Sigmoid colon (tissue), 7 donors: ENCODE data around the gene SOX6. TPM values are rescaled to one million over a fixed set of nuclear protein-coding genes. Genes with fewer than 3 reads are reported as not detected.

Experiments
- DNase-seq: peaks from one replicate; pipeline ENCODE4 v3.0.0-alpha.2; 2019
- H3K27ac ChIP-seq, 4 donors: fragments of 200-600 bp; sonication (generic); one replicate each; pipeline ENCODE4 v1.5.1; 2016 to 2019; ENCODE audit warnings: mild to moderate bottlenecking in 1 of 4
- H3K27me3 ChIP-seq, 3 donors: fragments of 200-600 bp; sonication (generic); one replicate each; pipeline ENCODE4 v1.5.1; 2019; ENCODE audit warnings: mild to moderate bottlenecking in 1 of 3
- H3K36me3 ChIP-seq, 4 donors: fragments of 200-600 bp; sonication (generic); one replicate each; pipeline ENCODE4 v1.5.1; 2016 to 2019
- H3K4me1 ChIP-seq, 4 donors: fragments of 200-600 bp; sonication (generic); one replicate each; pipeline ENCODE4 v1.5.1; 2017 to 2019
- H3K4me3 ChIP-seq, 4 donors: fragments of 200-600 bp; sonication (generic); one replicate each; pipeline ENCODE4 v1.5.1; 2017 to 2019; ENCODE audit warnings: mild to moderate bottlenecking in 2 of 4, moderate library complexity in 1 of 4
- H3K9me3 ChIP-seq, 4 donors: fragments of 200-600 bp in 3 of 4; sonication (generic) in 3 of 4; one replicate each; pipeline versions ENCODE4 v1.5.1 to v1.6.1; 2013 to 2019
- EP300 ChIP-seq, 4 donors: sonication (generic); formaldehyde crosslinking; IDR thresholded peaks; one replicate each; pipeline ENCODE4 v1.6.1; 2017; ENCODE audit warnings: antibody characterized with exemption in 4 of 4
- POLR2A ChIP-seq, 2 donors: fragments of 450-650 bp; IDR thresholded peaks; one replicate each; pipeline ENCODE4 v1.6.1; 2016; ENCODE audit warnings: antibody characterized with exemption in 2 of 2, mild to moderate bottlenecking in 2 of 2, moderate library complexity in 2 of 2
- POLR2AphosphoS5 ChIP-seq, 4 donors: sonication (generic); formaldehyde crosslinking; IDR thresholded peaks; one replicate each; pipeline ENCODE4 v1.6.1; 2017; ENCODE audit warnings: antibody characterized with exemption in 4 of 4
- WGBS, 2 donors: extraction: QIAGEN DNeasy Blood & Tissue Kit; methylation state at CpG; one replicate each; pipeline ENCODE4 v1.1.7; 2013; 5-methylcytosine and 5-hydroxymethylcytosine counted together
- intact Hi-C: fragments of 100-400 bp; cut with DNase I; formaldehyde crosslinking; loops from one replicate; pipeline ENCODE4 v1.15.1; 2023
- polyA plus RNA-seq, 3 donors: library from polyadenylated mRNA; stranded (reverse); fragments of 200-250 nt; gene quantifications; one replicate each; pipeline ENCODE4 v1.2.3, GENCODE V29; 2013
- total RNA-seq, 4 donors: library from RNA; depleted of rRNA; stranded (reverse); fragments of >200 nt; gene quantifications; one replicate each; pipeline ENCODE4 v1.1.0, GENCODE V29; 2016
- TF ChIP-seq, protein P1 (sequence below), 4 experiments: fragments of 450-650 bp in 3 of 4; fragments of 200-600 bp in 1 of 4; IDR thresholded peaks; one replicate each; pipeline ENCODE4 v1.5.1; 2016 to 2019; ENCODE audit warnings: antibody characterized with exemption in 4 of 4, mild to moderate bottlenecking in 3 of 4, moderate library complexity in 2 of 4
- donor health status: healthy with polysubstance abuse.
- donor health status: Bipolar disorder and iron deficiency.
- donor health status: healthy.

SOX6 gene
- total and polyA plus RNA-seq, 7 donors, result 0.46 to 6.1 (median 1.7) TPM

DNA sequence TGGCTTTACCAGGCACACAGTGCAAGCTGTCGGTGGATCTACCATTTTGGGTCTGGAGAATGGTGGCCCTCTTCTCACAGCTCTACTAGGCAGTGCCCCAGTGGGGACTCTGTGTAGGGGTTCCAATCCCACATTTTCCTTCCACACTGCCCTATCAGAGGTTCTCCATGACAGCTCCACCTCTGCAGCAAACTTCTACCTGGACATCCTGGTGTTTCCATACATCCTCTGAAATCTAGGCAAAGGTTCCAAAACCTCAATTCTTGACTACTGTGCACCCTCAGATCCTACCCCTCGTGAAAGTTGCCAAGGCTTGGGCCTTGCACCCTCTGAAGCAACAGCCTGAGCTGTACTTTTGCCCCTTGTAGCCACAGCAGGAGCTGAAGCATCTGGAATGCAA lies 108.1 kb downstream of the SOX6 start:
- intact Hi-C loops, result no loop called here
- TF ChIP-seq EP300 (IDR thresholded peaks at IDR 0.05) (no peak), POLR2A (IDR thresholded peaks at IDR 0.05) (no peak), POLR2AphosphoS5 (IDR thresholded peaks at IDR 0.05) (no peak)
- TF ChIP-seq, protein P1, sequence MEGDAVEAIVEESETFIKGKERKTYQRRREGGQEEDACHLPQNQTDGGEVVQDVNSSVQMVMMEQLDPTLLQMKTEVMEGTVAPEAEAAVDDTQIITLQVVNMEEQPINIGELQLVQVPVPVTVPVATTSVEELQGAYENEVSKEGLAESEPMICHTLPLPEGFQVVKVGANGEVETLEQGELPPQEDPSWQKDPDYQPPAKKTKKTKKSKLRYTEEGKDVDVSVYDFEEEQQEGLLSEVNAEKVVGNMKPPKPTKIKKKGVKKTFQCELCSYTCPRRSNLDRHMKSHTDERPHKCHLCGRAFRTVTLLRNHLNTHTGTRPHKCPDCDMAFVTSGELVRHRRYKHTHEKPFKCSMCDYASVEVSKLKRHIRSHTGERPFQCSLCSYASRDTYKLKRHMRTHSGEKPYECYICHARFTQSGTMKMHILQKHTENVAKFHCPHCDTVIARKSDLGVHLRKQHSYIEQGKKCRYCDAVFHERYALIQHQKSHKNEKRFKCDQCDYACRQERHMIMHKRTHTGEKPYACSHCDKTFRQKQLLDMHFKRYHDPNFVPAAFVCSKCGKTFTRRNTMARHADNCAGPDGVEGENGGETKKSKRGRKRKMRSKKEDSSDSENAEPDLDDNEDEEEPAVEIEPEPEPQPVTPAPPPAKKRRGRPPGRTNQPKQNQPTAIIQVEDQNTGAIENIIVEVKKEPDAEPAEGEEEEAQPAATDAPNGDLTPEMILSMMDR (IDR thresholded peaks at IDR 0.05), result no peak
- DNase-seq, result peak; percentile 46
- no peak overlapping the region for H3K27ac ChIP-seq
- no peaks in the 10 kb centered on the region for H3K27me3 ChIP-seq
- H3K4me1 ChIP-seq, result no peaks in the 10 kb centered on the region
- no peak overlapping the region for H3K4me3 ChIP-seq
- 78 to 82% methylated on average over 2 of the region's 2 CpGs for WGBS, 2 donors
- no peaks in the 10 kb centered on the region for H3K36me3 ChIP-seq
- H3K9me3 ChIP-seq, result no peaks in the 10 kb centered on the region

DNA sequence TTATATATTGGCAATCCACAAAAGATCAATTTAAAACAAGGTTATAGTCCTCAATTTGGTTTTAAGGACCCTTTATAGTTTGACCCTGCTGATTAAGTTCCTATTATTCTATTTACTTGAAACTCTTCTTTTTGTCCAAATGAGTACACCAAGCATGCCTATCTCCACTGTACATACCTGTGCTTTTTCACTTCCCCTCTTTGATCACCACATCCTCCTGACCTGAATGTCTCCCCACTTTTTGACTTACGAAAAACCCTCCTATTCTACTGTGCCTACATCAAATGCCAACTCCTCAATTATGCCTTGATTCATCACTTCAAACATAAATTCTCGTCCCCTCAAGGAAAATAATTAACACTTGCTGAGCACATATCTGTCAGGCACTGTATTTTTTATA lies 113.5 kb downstream of the SOX6 start:
- H3K9me3 ChIP-seq, result no peaks in the 10 kb centered on the region
- H3K4me1 ChIP-seq, result peaks cover 0 to 12% (median 4%) of the 10 kb centered on the region in 4 donors
- intact Hi-C loops, result no loop called here
- no peak for DNase-seq
- TF ChIP-seq EP300 (IDR thresholded peaks at IDR 0.05), result no peak
- TF ChIP-seq POLR2A (IDR thresholded peaks at IDR 0.05), result no peak
- TF ChIP-seq POLR2AphosphoS5 (IDR thresholded peaks at IDR 0.05), result no peak
- TF ChIP-seq, protein P1 (IDR thresholded peaks at IDR 0.05), result no peak
- no peak overlapping the region for H3K27ac ChIP-seq
- no peaks in the 10 kb centered on the region for H3K27me3 ChIP-seq
- 82 to 84% methylated on average over 2 of the region's 2 CpGs for WGBS, 2 donors
- no peaks in the 10 kb centered on the region for H3K36me3 ChIP-seq
- H3K4me3 ChIP-seq, result no peak overlapping the region

DNA sequence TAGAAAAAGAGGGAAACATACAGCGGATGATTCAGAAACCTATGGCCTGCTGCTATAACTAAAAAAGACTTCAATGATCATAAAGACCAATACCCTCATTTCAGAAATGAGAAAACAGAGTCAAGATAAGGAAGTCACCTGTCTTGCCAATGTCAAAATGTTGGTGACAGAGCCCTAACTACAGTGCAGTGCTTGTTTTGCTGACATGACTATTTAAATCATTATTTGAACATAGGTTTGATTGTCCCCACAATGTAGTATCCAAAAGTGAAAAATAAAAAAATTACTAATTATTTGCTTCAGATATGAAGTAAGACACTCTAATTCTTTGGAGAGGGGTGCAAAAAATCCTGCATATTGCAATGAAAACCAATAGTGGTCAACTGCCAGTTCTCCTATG lies 115.7 kb downstream of the SOX6 start:
- Histone ChIP-seq H3K36me3 (no peaks in the 10 kb centered on the region), H3K27ac (no peak overlapping the region), H3K9me3 (no peaks in the 10 kb centered on the region), H3K4me3 (no peak overlapping the region), H3K27me3 (no peaks in the 10 kb centered on the region), H3K4me1 (peaks cover 0 to 12% (median 4%) of the 10 kb centered on the region in 4 donors)
- intact Hi-C loops, result no loop called here
- 96 to 97% methylated on average over 1 of the region's 1 CpG for WGBS, 2 donors
- DNase-seq, result no peak
- TF ChIP-seq POLR2A (IDR thresholded peaks at IDR 0.05) (no peak), POLR2AphosphoS5 (IDR thresholded peaks at IDR 0.05) (no peak), EP300 (IDR thresholded peaks at IDR 0.05) (no peak)
- TF ChIP-seq, protein P1 (IDR thresholded peaks at IDR 0.05), result no peak

DNA sequence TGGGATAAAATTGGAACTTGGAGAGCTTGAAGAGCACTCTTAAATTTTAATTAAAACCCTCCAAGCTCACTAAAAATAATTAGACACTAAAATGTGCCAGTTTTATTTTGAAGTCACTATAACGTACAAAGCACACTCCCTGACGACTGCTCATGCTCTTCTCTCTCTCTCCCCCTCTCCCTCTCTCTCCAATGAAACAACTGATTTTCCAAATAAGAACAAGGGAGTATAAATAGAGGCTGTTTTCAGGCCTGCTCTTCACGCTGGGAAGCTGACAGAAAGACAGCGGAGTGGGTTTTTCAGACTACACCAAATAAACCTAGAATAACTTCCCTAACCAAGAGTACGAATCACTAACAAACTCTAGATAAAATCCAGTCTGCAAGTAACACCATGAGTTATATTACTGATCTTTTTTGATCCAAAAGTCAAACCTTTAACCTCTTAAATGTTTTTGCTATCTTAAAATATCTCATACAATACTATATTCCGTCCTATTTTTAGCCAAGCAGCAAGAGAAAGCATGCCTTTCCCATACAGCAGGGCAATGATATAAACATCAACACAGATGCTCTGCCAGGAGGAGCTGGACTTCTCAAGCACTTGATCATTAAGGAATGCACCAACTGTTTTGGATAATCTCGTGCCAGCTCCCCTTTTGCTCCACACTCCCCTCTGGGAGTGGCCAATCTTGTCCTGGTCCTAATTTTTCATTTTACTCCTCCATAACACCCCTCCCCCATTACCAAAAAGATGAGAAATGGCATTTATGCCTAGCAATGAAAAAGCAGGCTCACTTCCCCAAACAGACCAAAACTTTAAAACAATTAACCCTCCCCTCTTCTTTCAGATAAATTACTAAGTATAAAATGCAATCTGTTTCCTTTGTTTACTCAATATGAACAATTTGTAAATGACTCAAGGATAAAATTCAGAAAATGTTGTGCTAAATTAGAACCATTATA lies 116.9 kb downstream of the SOX6 start:
- TF ChIP-seq POLR2AphosphoS5 (IDR thresholded peaks at IDR 0.05), result no peak
- TF ChIP-seq POLR2A (IDR thresholded peaks at IDR 0.05), result no peak
- TF ChIP-seq EP300 (IDR thresholded peaks at IDR 0.05), result no peak
- TF ChIP-seq, protein P1 (IDR thresholded peaks at IDR 0.05), result no peak
- peaks cover 0 to 12% (median 4%) of the 10 kb centered on the region in 4 donors for H3K4me1 ChIP-seq
- H3K27ac ChIP-seq, result no peak overlapping the region
- no peaks in the 10 kb centered on the region for H3K36me3 ChIP-seq
- no peaks in the 10 kb centered on the region for H3K9me3 ChIP-seq
- H3K4me3 ChIP-seq, result no peak overlapping the region
- DNase-seq, result no peak
- no peaks in the 10 kb centered on the region for H3K27me3 ChIP-seq
- intact Hi-C loops, result no loop called here
- 65 to 80% methylated on average over 7 of the region's 7 CpGs for WGBS, 2 donors
